Measurements from ENCODE around the gene C1orf21. TPM values are rescaled to one million over a fixed set of nuclear protein-coding genes. Genes with fewer than 3 reads are reported as not detected.

Gene C1orf21
- total RNA-seq, 1 experiment from 2014 or later, result 28.5 TPM

- Mint-ChIP-seq H3K4me3 (no peak overlapping the region), H3K4me1 (peaks cover 7% of the 10 kb centered on the region; the same call in 1 of the 2 replicates), H3K27ac (no peak overlapping the region), H3K36me3 (peaks cover 3% of the 10 kb centered on the region; the same call in 1 of the 2 replicates), H3K27me3 (ENCODE audit: low read depth) (no peaks in the 10 kb centered on the region), H3K9me3 (0 out of 2 replicates have a peak, but pooled peaks cover 3% of the 10 kb centered on the region)
- ATAC-seq (no peak), DNase-seq (ENCODE audit: low spot score) (no peak)
- CTCF ChIA-PET, result interaction anchor here (1.5 to 2.0 kb wide), 2 partner anchors 15 to 151 kb away, joined by 4 to 9 read pairs; no protein-coding TSS in a partner anchor
- POLR2A ChIA-PET, result no interaction called here
- no peak for TF ChIP-seq ZNF263 (CRISPR knock-in tag; IDR thresholded peaks at IDR 0.05; ENCODE audit: low read depth)
- TF ChIP-seq PRRX2 (CRISPR knock-in tag; IDR thresholded peaks at IDR 0.05), result no peak
- no peak for TF ChIP-seq USF2 (CRISPR knock-in tag; IDR thresholded peaks at IDR 0.05)
- no peak for TF ChIP-seq JUN (CRISPR knock-in tag; IDR thresholded peaks at IDR 0.05)
- TF ChIP-seq, protein P1, sequence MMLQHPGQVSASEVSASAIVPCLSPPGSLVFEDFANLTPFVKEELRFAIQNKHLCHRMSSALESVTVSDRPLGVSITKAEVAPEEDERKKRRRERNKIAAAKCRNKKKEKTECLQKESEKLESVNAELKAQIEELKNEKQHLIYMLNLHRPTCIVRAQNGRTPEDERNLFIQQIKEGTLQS (CRISPR knock-in tag; conservative IDR thresholded peaks at IDR 0.05), result no peak
- no peak for TF ChIP-seq SP1 (CRISPR knock-in tag; conservative IDR thresholded peaks at IDR 0.05)
- no peak for TF ChIP-seq ERG (CRISPR knock-in tag; IDR thresholded peaks at IDR 0.05)
- no peak for TF ChIP-seq ZNF416 (CRISPR knock-in tag; IDR thresholded peaks at IDR 0.05)
- TF ChIP-seq FOXP1 (CRISPR knock-in tag; IDR thresholded peaks at IDR 0.05; ENCODE audit: borderline replicate concordance), result no peak
- TF ChIP-seq, protein P2, sequence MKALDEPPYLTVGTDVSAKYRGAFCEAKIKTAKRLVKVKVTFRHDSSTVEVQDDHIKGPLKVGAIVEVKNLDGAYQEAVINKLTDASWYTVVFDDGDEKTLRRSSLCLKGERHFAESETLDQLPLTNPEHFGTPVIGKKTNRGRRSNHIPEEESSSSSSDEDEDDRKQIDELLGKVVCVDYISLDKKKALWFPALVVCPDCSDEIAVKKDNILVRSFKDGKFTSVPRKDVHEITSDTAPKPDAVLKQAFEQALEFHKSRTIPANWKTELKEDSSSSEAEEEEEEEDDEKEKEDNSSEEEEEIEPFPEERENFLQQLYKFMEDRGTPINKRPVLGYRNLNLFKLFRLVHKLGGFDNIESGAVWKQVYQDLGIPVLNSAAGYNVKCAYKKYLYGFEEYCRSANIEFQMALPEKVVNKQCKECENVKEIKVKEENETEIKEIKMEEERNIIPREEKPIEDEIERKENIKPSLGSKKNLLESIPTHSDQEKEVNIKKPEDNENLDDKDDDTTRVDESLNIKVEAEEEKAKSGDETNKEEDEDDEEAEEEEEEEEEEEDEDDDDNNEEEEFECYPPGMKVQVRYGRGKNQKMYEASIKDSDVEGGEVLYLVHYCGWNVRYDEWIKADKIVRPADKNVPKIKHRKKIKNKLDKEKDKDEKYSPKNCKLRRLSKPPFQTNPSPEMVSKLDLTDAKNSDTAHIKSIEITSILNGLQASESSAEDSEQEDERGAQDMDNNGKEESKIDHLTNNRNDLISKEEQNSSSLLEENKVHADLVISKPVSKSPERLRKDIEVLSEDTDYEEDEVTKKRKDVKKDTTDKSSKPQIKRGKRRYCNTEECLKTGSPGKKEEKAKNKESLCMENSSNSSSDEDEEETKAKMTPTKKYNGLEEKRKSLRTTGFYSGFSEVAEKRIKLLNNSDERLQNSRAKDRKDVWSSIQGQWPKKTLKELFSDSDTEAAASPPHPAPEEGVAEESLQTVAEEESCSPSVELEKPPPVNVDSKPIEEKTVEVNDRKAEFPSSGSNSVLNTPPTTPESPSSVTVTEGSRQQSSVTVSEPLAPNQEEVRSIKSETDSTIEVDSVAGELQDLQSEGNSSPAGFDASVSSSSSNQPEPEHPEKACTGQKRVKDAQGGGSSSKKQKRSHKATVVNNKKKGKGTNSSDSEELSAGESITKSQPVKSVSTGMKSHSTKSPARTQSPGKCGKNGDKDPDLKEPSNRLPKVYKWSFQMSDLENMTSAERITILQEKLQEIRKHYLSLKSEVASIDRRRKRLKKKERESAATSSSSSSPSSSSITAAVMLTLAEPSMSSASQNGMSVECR (CRISPR knock-in tag; IDR thresholded peaks at IDR 0.05; ENCODE audit: borderline replicate concordance), result no peak
- no peak for TF ChIP-seq RORB (CRISPR knock-in tag; IDR thresholded peaks at IDR 0.05)
- TF ChIP-seq ZNF396 (CRISPR knock-in tag; IDR thresholded peaks at IDR 0.05; ENCODE audit: borderline replicate concordance), result no peak
Measured at GRCh38 chr1:184512724-184513123, 125.9 kb downstream of the C1orf21 start.

DNA sequence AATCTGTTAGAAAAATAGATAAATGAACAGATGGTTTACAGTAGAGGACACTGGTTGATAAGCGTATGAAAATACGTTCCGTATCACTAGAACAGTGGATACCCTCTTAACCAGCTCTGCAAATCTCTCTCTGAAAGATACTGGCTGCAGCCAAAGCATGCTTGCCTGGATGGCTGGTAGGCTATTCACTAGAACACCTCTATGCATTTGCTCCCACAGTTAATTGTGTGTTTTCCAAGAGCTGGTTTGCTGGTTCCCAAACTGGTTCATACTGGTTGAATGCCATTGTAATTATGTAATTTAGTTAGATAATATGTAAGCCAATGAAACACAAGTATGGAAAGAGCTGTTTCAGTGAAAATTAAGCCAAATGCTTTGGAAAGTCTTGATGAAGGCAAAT is 126.6 kb downstream of the C1orf21 start:
- POLR2A ChIA-PET, result no interaction called here
- no peaks in the 10 kb centered on the region for H3K27me3 Mint-ChIP-seq (ENCODE audit: low read depth)

More for the DNA sequence above, 126.6 kb downstream of the C1orf21 start:
- 0 out of 2 replicates have a peak, but pooled peaks have one; percentile 28 for ATAC-seq
- Mint-ChIP-seq H3K9me3 (0 out of 2 replicates have a peak, but pooled peaks cover 3% of the 10 kb centered on the region), H3K27ac (no peak overlapping the region), H3K4me1 (peaks cover 7% of the 10 kb centered on the region; the same call in 1 of the 2 replicates), H3K36me3 (peaks cover 3% of the 10 kb centered on the region; the same call in 1 of the 2 replicates), H3K4me3 (no peak overlapping the region)
- no peak for DNase-seq (ENCODE audit: low spot score)
- CTCF ChIA-PET, result interaction anchor here (1.5 to 2.0 kb wide), 2 partner anchors 16 to 151 kb away, joined by 4 to 9 read pairs; no protein-coding TSS in a partner anchor
- TF ChIP-seq, protein P3, sequence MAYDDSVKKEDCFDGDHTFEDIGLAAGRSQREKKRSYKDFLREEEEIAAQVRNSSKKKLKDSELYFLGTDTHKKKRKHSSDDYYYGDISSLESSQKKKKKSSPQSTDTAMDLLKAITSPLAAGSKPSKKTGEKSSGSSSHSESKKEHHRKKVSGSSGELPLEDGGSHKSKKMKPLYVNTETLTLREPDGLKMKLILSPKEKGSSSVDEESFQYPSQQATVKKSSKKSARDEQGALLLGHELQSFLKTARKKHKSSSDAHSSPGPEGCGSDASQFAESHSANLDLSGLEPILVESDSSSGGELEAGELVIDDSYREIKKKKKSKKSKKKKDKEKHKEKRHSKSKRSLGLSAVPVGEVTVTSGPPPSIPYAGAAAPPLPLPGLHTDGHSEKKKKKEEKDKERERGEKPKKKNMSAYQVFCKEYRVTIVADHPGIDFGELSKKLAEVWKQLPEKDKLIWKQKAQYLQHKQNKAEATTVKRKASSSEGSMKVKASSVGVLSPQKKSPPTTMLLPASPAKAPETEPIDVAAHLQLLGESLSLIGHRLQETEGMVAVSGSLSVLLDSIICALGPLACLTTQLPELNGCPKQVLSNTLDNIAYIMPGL (CRISPR knock-in tag; IDR thresholded peaks at IDR 0.05), result no peak
- TF ChIP-seq, protein P4, sequence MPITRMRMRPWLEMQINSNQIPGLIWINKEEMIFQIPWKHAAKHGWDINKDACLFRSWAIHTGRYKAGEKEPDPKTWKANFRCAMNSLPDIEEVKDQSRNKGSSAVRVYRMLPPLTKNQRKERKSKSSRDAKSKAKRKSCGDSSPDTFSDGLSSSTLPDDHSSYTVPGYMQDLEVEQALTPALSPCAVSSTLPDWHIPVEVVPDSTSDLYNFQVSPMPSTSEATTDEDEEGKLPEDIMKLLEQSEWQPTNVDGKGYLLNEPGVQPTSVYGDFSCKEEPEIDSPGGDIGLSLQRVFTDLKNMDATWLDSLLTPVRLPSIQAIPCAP (CRISPR knock-in tag; IDR thresholded peaks at IDR 0.05), result no peak

Measured in WTC11 (cell line).